KOPT-K1 (cell line): ENCODE data around the gene KREMEN1.

Source experiments
- H3K27ac ChIP-seq: fragments of 200-600 bp; sonication (generic); 2 replicates; pipeline ENCODE4 v1.5.1; 2016; ENCODE audit warnings: antibody characterized with exemption, mild to moderate bottlenecking, low read depth, low read length; ENCODE audit not compliant: poor library complexity, severe bottlenecking
- H3K36me3 ChIP-seq: fragments of 200-600 bp; sonication (generic); 2 replicates; pipeline ENCODE4 v1.5.1; 2017; ENCODE audit warnings: antibody characterized with exemption, mild to moderate bottlenecking, low read length, moderate library complexity; ENCODE audit not compliant: insufficient read depth
- H3K9me3 ChIP-seq: fragments of 200-600 bp; sonication (generic); 2 replicates; pipeline ENCODE4 v1.5.1; 2017; ENCODE audit warnings: antibody characterized with exemption, low read length, mild to moderate bottlenecking; ENCODE audit not compliant: insufficient read depth, poor library complexity, severe bottlenecking

Gene KREMEN1

DNA sequence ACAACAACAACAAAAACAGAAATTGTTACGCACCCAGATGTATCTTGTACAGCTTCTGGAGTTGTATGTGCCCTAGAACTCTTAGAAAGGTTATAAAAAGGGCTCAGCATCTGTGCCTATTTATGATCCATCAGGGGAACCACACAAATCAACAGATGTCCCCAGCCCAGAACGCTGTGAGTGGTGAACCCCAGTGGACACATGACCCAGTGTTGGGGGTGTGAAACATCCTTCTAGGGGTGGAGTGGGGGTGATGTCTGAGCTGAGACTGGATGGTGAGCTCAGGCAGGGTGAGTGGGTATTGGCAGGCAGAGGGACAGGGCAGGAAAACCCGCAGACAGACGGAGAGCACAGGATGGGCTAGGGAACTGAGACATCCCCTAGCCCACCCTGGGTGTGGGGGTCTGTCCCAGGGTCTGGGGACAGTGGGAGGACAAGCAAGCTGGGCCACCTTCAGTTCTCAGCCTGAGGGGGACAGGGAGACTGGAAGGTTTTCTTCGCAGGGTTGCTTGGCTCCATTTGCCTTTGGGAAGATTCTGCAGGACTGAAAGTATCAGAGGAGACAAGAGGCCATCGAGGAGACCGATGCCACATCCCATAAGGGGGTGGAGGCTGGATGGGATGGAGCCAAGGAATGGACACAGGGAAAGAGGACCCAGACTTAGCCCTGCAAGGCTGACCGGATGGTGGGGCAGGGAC is 127.0 kb downstream of the KREMEN1 start:
- H3K27ac ChIP-seq, result peak overlapping the region; percentile 98
- peaks cover 3% of the 10 kb centered on the region for H3K9me3 ChIP-seq
- H3K36me3 ChIP-seq, result peaks cover 33% of the 10 kb centered on the region; the same call in 1 of the 2 replicates

- Histone ChIP-seq H3K9me3 (no peaks in the 10 kb centered on the region), H3K27ac (peak overlapping the region; percentile 98), H3K36me3 (peaks cover 33% of the 10 kb centered on the region; the same call in 1 of the 2 replicates)
Observed at GRCh38 chr22:29200901-29201300, 128.1 kb downstream of the KREMEN1 start.

DNA sequence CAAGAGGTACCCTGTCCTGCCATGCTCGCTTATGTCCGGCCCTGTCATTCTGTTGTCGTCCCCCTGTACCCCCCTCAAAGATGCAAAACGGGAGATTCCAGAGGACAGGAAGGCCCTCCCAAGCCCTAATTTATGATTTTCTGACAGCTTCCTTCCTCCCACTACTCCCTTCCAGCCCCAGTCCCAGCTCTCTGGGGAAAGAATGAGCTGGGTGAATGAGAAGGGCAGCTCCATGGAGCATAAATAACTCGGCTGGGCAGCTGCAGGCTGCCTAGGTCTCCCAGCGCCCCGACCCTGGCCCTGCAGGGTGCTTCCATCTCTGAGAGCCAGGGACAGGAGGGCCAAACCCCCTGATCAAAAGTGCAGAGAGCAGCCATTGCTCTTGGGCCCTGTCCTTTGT is 128.9 kb downstream of the KREMEN1 start:
- Histone ChIP-seq H3K36me3 (peaks cover 33% of the 10 kb centered on the region; the same call in 1 of the 2 replicates), H3K27ac (peak overlapping the region; percentile 98), H3K9me3 (no peaks in the 10 kb centered on the region)

DNA sequence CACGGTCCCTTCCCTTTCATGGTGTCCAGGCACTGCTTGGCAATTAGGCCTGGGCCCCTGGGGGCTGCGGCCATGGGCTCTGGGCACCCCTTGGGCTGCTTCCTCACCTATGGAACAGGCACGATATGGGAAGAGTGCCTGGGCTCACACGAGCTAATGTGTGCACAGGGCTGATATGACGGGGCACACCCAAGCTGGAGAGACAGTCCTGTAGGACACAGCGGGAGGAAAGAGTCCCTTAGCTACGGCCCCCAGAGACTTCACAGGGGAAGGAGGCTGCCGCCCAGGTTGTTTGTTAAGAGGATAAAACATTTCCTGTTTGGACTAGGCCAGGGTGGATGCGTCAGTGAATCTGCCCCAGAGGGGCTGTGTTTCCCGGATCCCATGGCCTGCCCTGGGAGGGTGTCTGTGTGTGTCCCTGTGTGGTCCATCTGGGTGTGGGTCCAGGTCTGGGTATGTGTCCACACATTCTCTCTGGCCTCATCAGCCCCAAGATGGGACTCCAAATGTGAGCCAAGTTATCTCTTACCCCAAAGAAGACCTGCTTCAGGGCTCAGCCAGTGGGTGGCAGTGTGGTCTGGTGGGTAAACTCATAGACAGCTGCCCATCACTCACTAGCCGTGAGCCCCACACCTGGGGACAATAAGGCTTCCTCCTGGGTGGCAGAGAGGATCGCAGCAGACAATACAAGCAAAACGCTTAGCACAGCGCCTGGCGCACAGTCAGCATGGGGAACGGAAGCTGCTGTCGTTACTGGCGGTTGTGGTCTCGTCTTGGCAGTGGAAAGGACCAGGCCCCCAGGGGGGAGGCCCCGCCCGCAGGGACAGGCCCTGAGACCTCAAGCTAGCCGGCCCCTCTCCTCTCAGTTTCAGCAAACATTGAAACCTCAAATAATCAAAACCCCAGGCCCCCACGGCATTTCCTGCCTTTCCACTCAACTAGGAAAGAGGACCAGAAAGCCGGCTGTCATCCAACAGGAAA is 129.7 kb downstream of the KREMEN1 start:
- Histone ChIP-seq H3K9me3 (no peaks in the 10 kb centered on the region), H3K27ac (peak overlapping the region; percentile 98), H3K36me3 (peaks cover 28% of the 10 kb centered on the region; the same call in 1 of the 2 replicates)

DNA sequence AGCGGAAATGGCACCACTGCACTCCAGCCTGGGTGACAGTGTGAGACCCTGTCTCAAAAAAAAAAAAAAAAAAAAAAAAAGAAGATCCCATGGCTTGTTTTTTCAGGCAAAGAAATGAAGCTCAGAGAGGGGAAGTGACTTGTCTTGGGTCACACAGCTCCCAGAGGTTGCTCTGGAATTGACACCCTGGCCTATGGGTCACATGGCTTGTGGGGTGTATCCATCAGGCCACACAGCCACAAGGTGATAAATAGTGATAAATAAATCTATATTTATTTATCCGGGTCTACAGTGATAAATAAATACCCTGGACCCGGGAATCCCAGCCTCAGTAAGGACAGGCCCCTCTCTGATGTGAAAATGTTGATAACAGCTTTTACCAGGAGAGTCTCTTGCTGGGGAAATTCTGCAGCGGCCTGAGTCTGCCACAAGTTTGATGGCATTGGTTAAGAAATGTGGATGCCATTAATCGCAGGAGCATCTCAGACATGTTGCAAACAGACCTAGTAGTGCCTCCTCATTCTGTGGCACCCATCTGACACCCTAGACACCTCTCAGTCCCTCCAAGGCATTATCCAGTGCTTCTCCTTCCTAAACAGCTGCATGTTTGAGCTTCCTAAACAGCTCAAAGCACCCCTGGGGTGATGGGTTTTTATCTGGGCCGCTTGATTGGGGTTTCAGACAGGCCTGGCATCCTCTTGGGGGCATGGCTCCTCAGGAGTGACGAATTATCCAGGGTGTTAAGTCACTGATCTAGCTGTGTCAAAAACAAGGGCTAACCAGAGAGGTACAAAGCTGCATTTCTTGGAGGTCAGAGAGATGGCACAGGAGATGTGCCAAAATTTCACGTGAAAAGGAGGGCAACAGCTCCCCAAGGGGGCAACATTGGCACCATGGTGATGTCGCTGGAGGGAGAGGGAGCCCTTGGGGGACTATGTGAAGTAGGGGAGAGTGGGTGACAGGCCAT is 130.9 kb downstream of the KREMEN1 start:
- Histone ChIP-seq H3K27ac (peak overlapping the region; percentile 98), H3K9me3 (no peaks in the 10 kb centered on the region), H3K36me3 (peaks cover 23% of the 10 kb centered on the region; the same call in 1 of the 2 replicates)

DNA sequence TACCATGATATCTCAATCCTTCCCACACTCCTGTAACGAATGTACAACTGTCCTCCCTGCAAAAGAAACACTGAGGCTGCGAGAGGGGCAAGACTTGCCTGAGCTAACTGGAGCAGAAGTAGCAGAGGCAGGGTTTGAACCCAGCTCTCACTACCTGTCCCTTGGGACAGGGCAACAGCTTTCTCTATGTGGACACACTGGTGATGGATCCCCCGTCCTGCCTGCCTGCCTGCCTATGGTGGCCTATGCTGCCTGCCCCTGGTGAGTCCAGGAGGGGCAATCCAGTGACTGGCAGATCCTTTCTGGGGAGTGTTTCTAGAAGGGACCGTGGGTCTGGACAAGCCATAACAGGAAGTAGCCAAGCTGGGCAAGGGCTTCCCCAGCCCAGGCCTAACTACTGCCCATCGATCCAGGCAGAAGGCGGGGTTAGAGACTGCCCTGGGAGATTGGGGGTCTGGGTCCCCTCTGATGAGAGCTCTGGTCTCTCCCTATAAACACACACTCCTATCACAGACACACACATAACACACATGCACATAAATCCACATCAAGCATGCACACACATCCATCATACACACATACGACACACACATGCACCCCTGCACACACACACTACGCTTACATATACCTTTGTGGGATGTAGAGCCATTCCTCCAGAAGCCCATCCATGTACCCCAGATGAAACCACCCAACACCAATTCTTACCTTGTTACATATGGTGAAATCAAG is 131.8 kb downstream of the KREMEN1 start:
- no peaks in the 10 kb centered on the region for H3K9me3 ChIP-seq
- peak overlapping the region; percentile 98 for H3K27ac ChIP-seq
- peaks cover 26% of the 10 kb centered on the region; the same call in 1 of the 2 replicates for H3K36me3 ChIP-seq

GRCh38 chr22:29205252-29205593 is 132.4 kb downstream of the KREMEN1 start:
- Histone ChIP-seq H3K27ac (peak overlapping the region; percentile 98), H3K36me3 (peaks cover 24% of the 10 kb centered on the region; the same call in 1 of the 2 replicates), H3K9me3 (no peaks in the 10 kb centered on the region)

GRCh38 chr22:29205594-29206371 is 132.9 kb downstream of the KREMEN1 start, which contains the start of gene EMID1:
TSS of gene EMID1 (plus strand) at chr22:29205896. CDS start at chr22:29206039, 143 bp downstream.
- Histone ChIP-seq H3K27ac (peak within 1 kb of the TSS; percentile 98), H3K9me3 (no peaks in the 10 kb centered on the region), H3K36me3 (peaks cover 18% of the 10 kb centered on the region; the same call in 1 of the 2 replicates)

GRCh38 chr22:29206372-29207242 is 133.8 kb downstream of the KREMEN1 start:
- Histone ChIP-seq H3K9me3 (no peaks in the 10 kb centered on the region), H3K27ac (peak overlapping the region; percentile 98), H3K36me3 (peaks cover 25% of the 10 kb centered on the region; the same call in 1 of the 2 replicates)

DNA sequence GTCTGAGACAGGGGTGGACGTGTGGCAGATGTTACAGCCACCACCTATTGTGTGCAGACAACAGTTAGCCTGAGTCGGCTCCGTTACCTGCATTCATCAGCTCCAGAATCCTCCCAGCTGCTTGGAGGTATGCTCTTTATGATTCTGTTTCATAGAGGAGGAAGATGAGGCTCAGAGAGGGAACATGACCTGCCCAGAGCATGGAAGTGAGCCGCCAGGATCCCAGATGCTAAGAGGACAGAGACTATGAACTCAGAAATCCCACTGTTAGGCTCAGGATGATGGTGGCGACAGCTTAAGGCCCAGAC is 134.4 kb downstream of the KREMEN1 start:
- Histone ChIP-seq H3K27ac (peak overlapping the region; percentile 98), H3K36me3 (peaks cover 28% of the 10 kb centered on the region; the same call in 1 of the 2 replicates), H3K9me3 (no peaks in the 10 kb centered on the region)

GRCh38 chr22:29207562-29208501 is 135.0 kb downstream of the KREMEN1 start:
- peaks cover 28% of the 10 kb centered on the region; the same call in 1 of the 2 replicates for H3K36me3 ChIP-seq
- H3K9me3 ChIP-seq, result no peaks in the 10 kb centered on the region
- H3K27ac ChIP-seq, result peak overlapping the region; percentile 98

GRCh38 chr22:29208502-29208862 is 135.6 kb downstream of the KREMEN1 start:
- peaks cover 28% of the 10 kb centered on the region; the same call in 1 of the 2 replicates for H3K36me3 ChIP-seq
- no peaks in the 10 kb centered on the region for H3K9me3 ChIP-seq
- H3K27ac ChIP-seq, result peak overlapping the region; percentile 98
